HG03175 (cell line): ENCODE data around the gene HLA-DOA.
A peak's percentile ranks its signal among the peaks of the same experiment; 100 is the strongest.

Experiments used
- ATAC-seq: cut with Tn5 transposase; IDR thresholded peaks from one replicate; pipeline ENCODE4 v1.9.1; 2021; ENCODE audit warnings: mild to moderate bottlenecking, moderate library complexity; ENCODE audit not compliant: unreplicated experiment

The HLA-DOA gene

GRCh38 chr6:33008944-33009861 is at the start of gene HLA-DOA:
TSS of gene HLA-DOA (minus strand) at chr6:33009591.
- ATAC-seq = peak; percentile 95

- ATAC-seq = no peak
Measured at GRCh38 chr6:33057222-33058150, 48.1 kb upstream of the HLA-DOA start.

GRCh38 chr6:33053230-33053629 is 43.8 kb upstream of the HLA-DOA start:
- ATAC-seq = no peak

GRCh38 chr6:33052627-33053026 is 43.2 kb upstream of the HLA-DOA start:
- ATAC-seq = no peak

GRCh38 chr6:33050014-33050810 is 40.8 kb upstream of the HLA-DOA start:
- ATAC-seq = no peak

- no peak for ATAC-seq
Measured at GRCh38 chr6:33049323-33050013, 40.1 kb upstream of the HLA-DOA start.

GRCh38 chr6:33040157-33040556 is 30.8 kb upstream of the HLA-DOA start:
- no peak for ATAC-seq

GRCh38 chr6:33036535-33036934 is 27.1 kb upstream of the HLA-DOA start:
- no peak for ATAC-seq

- no peak for ATAC-seq
Measured at GRCh38 chr6:33034554-33034953, 25.2 kb upstream of the HLA-DOA start.

- no peak for ATAC-seq
Measured at GRCh38 chr6:33030245-33030644, 20.9 kb upstream of the HLA-DOA start.

- peak; percentile 78 for ATAC-seq
Measured at GRCh38 chr6:33029328-33030184, 20.2 kb upstream of the HLA-DOA start.

- no peak for ATAC-seq
Measured at GRCh38 chr6:33028220-33028849, 18.9 kb upstream of the HLA-DOA start.

GRCh38 chr6:33024521-33024920 is 15.1 kb upstream of the HLA-DOA start:
- ATAC-seq = no peak

- ATAC-seq = no peak
Measured at GRCh38 chr6:33023536-33023935, 14.1 kb upstream of the HLA-DOA start.

- ATAC-seq = no peak
Measured at GRCh38 chr6:33021917-33022316, 12.5 kb upstream of the HLA-DOA start.

GRCh38 chr6:33019372-33019771 is 10.0 kb upstream of the HLA-DOA start:
- no peak for ATAC-seq

GRCh38 chr6:33018904-33019303 is 9.5 kb upstream of the HLA-DOA start:
- ATAC-seq = peak; percentile 76

GRCh38 chr6:33018418-33018817 is 9.0 kb upstream of the HLA-DOA start:
- no peak for ATAC-seq
